Stimulated activated CD4-positive, alpha-beta T cell treated with anti-CD3 and anti-CD28 coated beads, Interleukin-4, amount 100 ng/mL, for 4 hours (primary cell): ENCODE results near the gene USP28.
"Not testable (repeated sequence)": the region's sequence is repeated elsewhere in the genome, so short reads cannot be mapped to it uniquely, and the experiment has no call there.

Experiments
- DNase-seq, 2 experiments: peaks; one replicate each; pipeline ENCODE4 v3.0.0-alpha.2; 2020

The USP28 gene

GRCh38 chr11:113833151-113833550, 42.2 kb downstream of the USP28 start:
- DNase-seq = no peak

- no peak for DNase-seq
Measured at GRCh38 chr11:113831314-113831713, 44.1 kb downstream of the USP28 start.

GRCh38 chr11:113829751-113830150, 45.6 kb downstream of the USP28 start:
- DNase-seq = no peak

- DNase-seq = no peak
Measured at GRCh38 chr11:113828191-113828590, 47.2 kb downstream of the USP28 start.

GRCh38 chr11:113827477-113827876, 47.9 kb downstream of the USP28 start:
- no peak for DNase-seq

- DNase-seq = no peak
Measured at GRCh38 chr11:113818426-113818825, 56.9 kb downstream of the USP28 start.

GRCh38 chr11:113817626-113818025, 57.7 kb downstream of the USP28 start:
- DNase-seq = no peak

GRCh38 chr11:113817162-113817561, 58.2 kb downstream of the USP28 start:
- no peak for DNase-seq

- no peak for DNase-seq
Measured at GRCh38 chr11:113814181-113814580, 61.2 kb downstream of the USP28 start.

GRCh38 chr11:113808931-113809330, 66.4 kb downstream of the USP28 start:
- no peak for DNase-seq

- DNase-seq = no peak
Measured at GRCh38 chr11:113806406-113806805, 69.0 kb downstream of the USP28 start.

GRCh38 chr11:113805640-113806039, 69.7 kb downstream of the USP28 start:
- no peak for DNase-seq

GRCh38 chr11:113802621-113803020, 72.8 kb downstream of the USP28 start:
- DNase-seq = no peak

- no peak for DNase-seq
Measured at GRCh38 chr11:113796663-113797259, 78.6 kb downstream of the USP28 start.

- no peak for DNase-seq
Measured at GRCh38 chr11:113789675-113790320, 85.6 kb downstream of the USP28 start.

GRCh38 chr11:113789016-113789415, 86.4 kb downstream of the USP28 start:
- DNase-seq = not testable (repeated sequence)

- DNase-seq = no peak
Measured at GRCh38 chr11:113782134-113782533, 93.2 kb downstream of the USP28 start.

GRCh38 chr11:113781682-113782081, 93.7 kb downstream of the USP28 start:
- no peak for DNase-seq

GRCh38 chr11:113779496-113779895, 95.9 kb downstream of the USP28 start, which contains the start of gene CLDN25:
Gene CLDN25, plus strand, starts transcription at chr11:113779796. Its CDS starts 0 bp downstream, at chr11:113779796.
- no peak for DNase-seq

GRCh38 chr11:113778111-113778910, 97.1 kb downstream of the USP28 start:
- DNase-seq = no peak

- no peak for DNase-seq
Measured at GRCh38 chr11:113774174-113774503, 101.2 kb downstream of the USP28 start.

GRCh38 chr11:113773416-113774173, 101.8 kb downstream of the USP28 start, which contains the start of gene ZW10:
Gene ZW10, minus strand, starts transcription at chr11:113773692. Its CDS starts 26 bp downstream, at chr11:113773666.
- DNase-seq = peak; percentile 89 to 90

GRCh38 chr11:113773092-113773415, 102.3 kb downstream of the USP28 start:
- DNase-seq = peak in 1 of 2 experiments; percentile 3
